Neural cell (in vitro differentiated cells): ENCODE results near the gene CACNA2D2. TPM values are rescaled to one million over a fixed set of nuclear protein-coding genes. Genes with fewer than 3 reads are reported as not detected.

Source experiments
- H2AFZ ChIP-seq: fragments of 200-600, 300-800 bp; sonication (generic), shearing (Covaris generic); 2 replicates; pipeline ENCODE4 v1.6.0; 2014; ENCODE audit warnings: low read depth, mild to moderate bottlenecking, antibody characterized with exemption, low read length, moderate library complexity
- H3F3A ChIP-seq: fragments of 200-600 bp; shearing (Covaris generic); 2 replicates; pipeline ENCODE4 v1.6.1; 2016; ENCODE audit warnings: mild to moderate bottlenecking, moderate library complexity, mixed read lengths, antibody characterized with exemption, low read length; ENCODE audit not compliant: insufficient read depth, poor library complexity, severe bottlenecking
- H3K27ac ChIP-seq: fragments of 200-600, 300-800 bp; sonication (generic), shearing (Covaris generic); 2 replicates; pipeline ENCODE4 v1.5.1; 2014; ENCODE audit warnings: mild to moderate bottlenecking, low read length, moderate library complexity
- H3K27me3 ChIP-seq: fragments of 300-800, 200-600 bp; sonication (generic), shearing (Covaris generic); 2 replicates; pipeline ENCODE4 v1.6.0; 2014; ENCODE audit warnings: mild to moderate bottlenecking, low read depth, low read length, moderate library complexity; ENCODE audit not compliant: insufficient read depth
- H3K36me3 ChIP-seq: fragments of 300-800, 200-600 bp; sonication (generic), shearing (Covaris generic); 2 replicates; pipeline ENCODE4 v1.5.1; 2014; ENCODE audit warnings: mild to moderate bottlenecking, antibody characterized with exemption, low read length, moderate library complexity; ENCODE audit not compliant: insufficient read depth
- H3K4me2 ChIP-seq: fragments of 300-800, 200-600 bp; sonication (generic), shearing (Covaris generic); 2 replicates; pipeline ENCODE4 v1.6.0; 2014; ENCODE audit warnings: mild to moderate bottlenecking, low read length
- H3K4me3 ChIP-seq: fragments of 300-800, 200-600 bp; sonication (generic), shearing (Covaris generic); 2 replicates; pipeline ENCODE4 v1.5.1; 2014; ENCODE audit warnings: mild to moderate bottlenecking, low read length, moderate library complexity
- H3K79me2 ChIP-seq: fragments of 200-600 bp; shearing (Covaris generic); replicated peaks from 2 replicates; pipeline ENCODE4 v1.6.0; 2014; ENCODE audit warnings: mild to moderate bottlenecking, low read length, moderate library complexity; ENCODE audit not compliant: insufficient read depth
- H3K9ac ChIP-seq: fragments of 300-800, 200-600 bp; sonication (generic), shearing (Covaris generic); 2 replicates; pipeline ENCODE4 v1.6.1; 2016; ENCODE audit warnings: mild to moderate bottlenecking, low read length, mixed read lengths
- H3K9me2 ChIP-seq: fragments of 200-600 bp; shearing (Covaris generic); 2 replicates; pipeline ENCODE4 v1.6.1; 2016; ENCODE audit warnings: mild to moderate bottlenecking, low read length, mixed read lengths; ENCODE audit not compliant: insufficient read depth
- H3K9me3 ChIP-seq: fragments of 200-600, 300-800 bp; sonication (generic), shearing (Covaris generic); 2 replicates; pipeline ENCODE4 v1.6.1; 2016; ENCODE audit warnings: mild to moderate bottlenecking, mixed run types, low read length, moderate library complexity, mixed read lengths
- H4K20me1 ChIP-seq: fragments of 200-600 bp; shearing (Covaris generic); 2 replicates; pipeline ENCODE4 v1.6.1; 2016; ENCODE audit warnings: mild to moderate bottlenecking, mixed run types; ENCODE audit not compliant: insufficient read depth
- CTCF ChIP-seq: fragments of 450-650 bp; IDR thresholded peaks from 2 replicates; pipeline ENCODE4 v1.5.1; 2014; ENCODE audit warnings: antibody characterized with exemption, mild to moderate bottlenecking, moderate library complexity; ENCODE audit not compliant: poor library complexity, severe bottlenecking
- EP300 ChIP-seq: fragments of 450-650 bp; conservative IDR thresholded peaks from 2 replicates; pipeline ENCODE4 v1.6.1; 2014; ENCODE audit warnings: antibody characterized with exemption, mild to moderate bottlenecking, moderate library complexity; ENCODE audit not compliant: poor library complexity, severe bottlenecking
- EZH2 ChIP-seq: fragments of 200-600, 300-800 bp; shearing (Covaris generic), sonication (generic); IDR thresholded peaks from 2 replicates; pipeline ENCODE4 v1.6.1; 2014; ENCODE audit warnings: antibody characterized with exemption, low read length, borderline replicate concordance, mild to moderate bottlenecking; ENCODE audit not compliant: insufficient read depth, poor library complexity, severe bottlenecking
- MXI1 ChIP-seq: fragments of 450-650 bp; conservative IDR thresholded peaks from 2 replicates; pipeline ENCODE4 v1.6.1; 2014; ENCODE audit warnings: antibody characterized with exemption, mild to moderate bottlenecking; ENCODE audit not compliant: poor library complexity, severe bottlenecking
- POLR2AphosphoS5 ChIP-seq: IDR thresholded peaks from 2 replicates; pipeline ENCODE4 v1.6.1; 2012
- RAD21 ChIP-seq: fragments of 450-650 bp; conservative IDR thresholded peaks from 2 replicates; pipeline ENCODE4 v1.6.1; 2014; ENCODE audit warnings: antibody characterized with exemption, mild to moderate bottlenecking, moderate library complexity
- REST ChIP-seq: IDR thresholded peaks from 2 replicates; pipeline ENCODE4 v1.6.1; 2012; ENCODE audit warnings: borderline replicate concordance
- SMC3 ChIP-seq: fragments of 450-650 bp; conservative IDR thresholded peaks from 2 replicates; pipeline ENCODE4 v1.6.1; 2014; ENCODE audit warnings: antibody characterized with exemption, mild to moderate bottlenecking, moderate library complexity; ENCODE audit not compliant: poor library complexity
- TAF1 ChIP-seq: IDR thresholded peaks from 2 replicates; pipeline ENCODE4 v1.6.1; 2012; ENCODE audit warnings: low read depth
- polyA plus RNA-seq: library from polyadenylated mRNA; depleted of rRNA; stranded (reverse); fragments of >200 nt; gene quantifications from 2 replicates; pipeline ENCODE4 v1.2.3, GENCODE V29; 2014

The CACNA2D2 gene
- polyA plus RNA-seq, 1 donor from 2014 or later = 7.8 TPM

- Histone ChIP-seq H4K20me1 (no peaks in the 10 kb centered on the region), H3K9me3 (no peaks in the 10 kb centered on the region), H3K79me2 (no peaks in the 10 kb centered on the region), H3K27ac (no peak overlapping the region), H3K4me2 (no peak overlapping the region), H3K9me2 (no peaks in the 10 kb centered on the region), H3K9ac (no peak overlapping the region), H3K36me3 (no peaks in the 10 kb centered on the region), H3K4me3 (no peak overlapping the region), H2AFZ (no peak overlapping the region), H3F3A (no peaks in the 10 kb centered on the region), H3K27me3 (no peaks in the 10 kb centered on the region)
- TF ChIP-seq EP300 = no peak
- TF ChIP-seq EZH2 = no peak
- no peak for TF ChIP-seq CTCF
- TF ChIP-seq RAD21 = no peak
- TF ChIP-seq SMC3 = no peak
- no peak for TF ChIP-seq MXI1
- TF ChIP-seq REST = no peak
- TF ChIP-seq POLR2AphosphoS5 = no peak
- TF ChIP-seq TAF1 = no peak
Observed at GRCh38 chr3:50510325-50510724, 6.9 kb upstream of the CACNA2D2 start.

GRCh38 chr3:50509715-50510114 lies 6.3 kb upstream of the CACNA2D2 start:
- H3K27me3 ChIP-seq = no peaks in the 10 kb centered on the region

More at GRCh38 chr3:50509715-50510114, 6.3 kb upstream of the CACNA2D2 start:
- TF ChIP-seq EP300 = no peak
- no peak for TF ChIP-seq MXI1
- no peak for TF ChIP-seq REST
- TF ChIP-seq SMC3 = no peak
- no peak for TF ChIP-seq EZH2
- TF ChIP-seq POLR2AphosphoS5 = no peak
- no peak for TF ChIP-seq CTCF
- TF ChIP-seq TAF1 = no peak
- no peak for TF ChIP-seq RAD21
- H3K9me2 ChIP-seq = no peaks in the 10 kb centered on the region
- no peak overlapping the region for H3K27ac ChIP-seq
- no peaks in the 10 kb centered on the region for H4K20me1 ChIP-seq
- H2AFZ ChIP-seq = no peak overlapping the region
- no peaks in the 10 kb centered on the region for H3F3A ChIP-seq
- H3K9me3 ChIP-seq = no peaks in the 10 kb centered on the region
- no peak overlapping the region for H3K9ac ChIP-seq
- H3K36me3 ChIP-seq = no peaks in the 10 kb centered on the region
- H3K79me2 ChIP-seq = no peaks in the 10 kb centered on the region
- H3K4me2 ChIP-seq = no peak overlapping the region
- no peak overlapping the region for H3K4me3 ChIP-seq
